Retinal pigment epithelial cell (primary cell): ENCODE measurements around the gene LGALS16.

Experiments
- DNase-seq: peaks from one replicate; pipeline ENCODE4 v3.0.0-alpha.2; 2010; ENCODE audit warnings: low read depth
- H3K4me3 ChIP-seq: 2 replicates; pipeline ENCODE4 v1.5.1; 2011; ENCODE audit warnings: mild to moderate bottlenecking, low read length, control low read depth, moderate library complexity
- TF ChIP-seq, protein P1 (sequence below): conservative IDR thresholded peaks from 2 replicates; pipeline ENCODE4 v1.5.1; 2011; ENCODE audit warnings: low read depth, low read length, control low read depth, inconsistent platforms

LGALS16 gene

DNA sequence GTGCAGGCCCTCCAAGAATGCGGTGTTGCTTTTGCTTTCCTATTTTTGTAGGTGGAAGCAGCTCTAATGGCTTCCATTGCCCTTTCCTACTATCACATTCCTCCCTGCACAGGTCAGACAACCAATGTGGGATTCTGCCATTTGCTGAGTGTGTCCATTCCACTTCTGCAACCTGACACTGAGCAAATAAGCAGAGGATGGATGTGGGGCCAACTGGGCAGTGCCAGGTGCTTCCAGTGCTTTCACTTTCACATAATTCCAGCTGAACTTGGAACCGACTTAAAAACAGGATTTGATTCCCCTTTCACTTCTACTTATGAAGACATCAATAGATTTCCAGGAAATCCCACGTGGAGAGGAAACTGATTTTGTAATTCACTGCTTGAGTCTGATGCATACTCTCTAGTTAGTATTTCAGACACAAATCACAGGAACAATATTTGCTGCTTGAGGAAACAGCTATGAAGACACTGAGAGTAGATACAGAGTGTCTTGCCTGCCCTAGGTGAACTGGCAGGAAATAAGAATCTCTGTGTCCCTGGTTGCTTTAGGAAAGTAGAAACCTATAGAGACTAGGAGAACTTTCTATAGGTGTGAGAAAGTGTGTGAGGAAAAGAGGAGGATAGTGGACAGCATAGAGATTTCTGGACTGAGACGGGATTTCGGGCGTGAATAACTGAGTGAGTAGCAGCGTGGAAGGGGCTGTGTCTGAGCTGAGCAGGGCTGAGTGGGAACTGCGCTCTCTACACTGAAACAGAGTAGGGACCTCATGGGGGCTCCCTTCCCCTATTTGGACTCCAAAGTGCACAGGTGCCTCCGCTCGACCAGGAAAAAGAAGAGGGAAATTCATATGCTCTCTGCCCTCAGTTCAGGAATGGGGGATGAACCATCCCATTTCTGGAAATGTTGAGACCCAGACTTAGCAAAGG, 22.5 kb downstream of the LGALS16 start:
- DNase-seq: no peak
- TF ChIP-seq, protein P1, sequence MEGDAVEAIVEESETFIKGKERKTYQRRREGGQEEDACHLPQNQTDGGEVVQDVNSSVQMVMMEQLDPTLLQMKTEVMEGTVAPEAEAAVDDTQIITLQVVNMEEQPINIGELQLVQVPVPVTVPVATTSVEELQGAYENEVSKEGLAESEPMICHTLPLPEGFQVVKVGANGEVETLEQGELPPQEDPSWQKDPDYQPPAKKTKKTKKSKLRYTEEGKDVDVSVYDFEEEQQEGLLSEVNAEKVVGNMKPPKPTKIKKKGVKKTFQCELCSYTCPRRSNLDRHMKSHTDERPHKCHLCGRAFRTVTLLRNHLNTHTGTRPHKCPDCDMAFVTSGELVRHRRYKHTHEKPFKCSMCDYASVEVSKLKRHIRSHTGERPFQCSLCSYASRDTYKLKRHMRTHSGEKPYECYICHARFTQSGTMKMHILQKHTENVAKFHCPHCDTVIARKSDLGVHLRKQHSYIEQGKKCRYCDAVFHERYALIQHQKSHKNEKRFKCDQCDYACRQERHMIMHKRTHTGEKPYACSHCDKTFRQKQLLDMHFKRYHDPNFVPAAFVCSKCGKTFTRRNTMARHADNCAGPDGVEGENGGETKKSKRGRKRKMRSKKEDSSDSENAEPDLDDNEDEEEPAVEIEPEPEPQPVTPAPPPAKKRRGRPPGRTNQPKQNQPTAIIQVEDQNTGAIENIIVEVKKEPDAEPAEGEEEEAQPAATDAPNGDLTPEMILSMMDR: no peak
- H3K4me3 ChIP-seq: no peak overlapping the region

DNA sequence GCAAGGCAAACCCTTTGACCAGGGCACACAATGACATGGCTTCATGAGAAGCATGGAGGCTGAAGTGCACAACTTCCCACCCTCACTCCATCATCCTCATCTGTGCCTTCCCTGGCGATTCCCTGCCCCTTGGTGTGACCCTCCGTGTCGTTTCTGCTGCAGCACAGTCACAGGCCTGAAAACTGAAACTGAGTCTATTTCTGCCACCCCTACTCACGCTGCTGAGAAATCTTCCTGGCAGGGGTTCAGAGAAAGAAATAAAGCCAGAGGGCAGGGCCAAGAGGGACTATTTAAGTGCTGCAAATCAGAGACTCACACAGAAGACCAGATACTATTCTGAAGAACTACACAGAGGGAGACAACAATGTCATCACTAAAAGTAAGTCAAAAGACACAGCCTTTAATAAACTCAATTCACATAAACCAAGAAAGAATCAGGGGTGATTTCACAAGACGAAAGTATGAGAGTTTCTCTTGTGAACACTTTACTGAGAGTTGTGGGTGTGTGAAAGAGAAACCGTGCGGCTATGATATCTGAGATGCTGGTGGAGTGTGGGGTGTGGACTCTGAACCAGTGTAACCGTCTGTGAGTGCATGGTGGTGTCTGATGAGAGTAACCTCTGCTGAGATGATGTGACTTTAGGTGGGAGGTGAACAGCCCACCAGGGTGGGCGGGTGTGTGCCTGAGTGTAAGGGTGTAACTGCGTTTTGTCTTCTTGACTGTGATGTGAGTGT, 23.5 kb downstream of the LGALS16 start:
- DNase-seq: no peak
- TF ChIP-seq, protein P1: no peak
- H3K4me3 ChIP-seq: no peak overlapping the region

DNA sequence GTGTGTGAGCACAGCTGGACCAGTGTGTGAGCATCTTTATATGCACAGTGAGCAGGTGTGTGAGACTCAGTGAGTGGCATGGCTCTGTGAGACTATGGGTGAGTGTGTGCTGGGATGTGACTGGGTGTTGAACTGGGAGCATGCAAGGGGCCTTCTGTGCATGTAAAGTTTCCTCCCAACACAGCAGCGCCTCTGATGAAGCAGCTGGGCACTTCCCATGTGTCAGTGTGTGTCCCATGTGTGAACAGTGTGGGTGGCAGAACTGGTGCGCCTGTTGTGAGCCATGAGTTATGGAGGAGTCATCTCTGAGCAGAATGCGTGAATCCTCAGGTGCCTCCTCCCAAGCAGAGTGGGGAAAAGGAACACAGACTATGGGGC, 24.1 kb downstream of the LGALS16 start:
- H3K4me3 ChIP-seq: no peak overlapping the region
- TF ChIP-seq, protein P1: no peak
- no peak for DNase-seq

DNA sequence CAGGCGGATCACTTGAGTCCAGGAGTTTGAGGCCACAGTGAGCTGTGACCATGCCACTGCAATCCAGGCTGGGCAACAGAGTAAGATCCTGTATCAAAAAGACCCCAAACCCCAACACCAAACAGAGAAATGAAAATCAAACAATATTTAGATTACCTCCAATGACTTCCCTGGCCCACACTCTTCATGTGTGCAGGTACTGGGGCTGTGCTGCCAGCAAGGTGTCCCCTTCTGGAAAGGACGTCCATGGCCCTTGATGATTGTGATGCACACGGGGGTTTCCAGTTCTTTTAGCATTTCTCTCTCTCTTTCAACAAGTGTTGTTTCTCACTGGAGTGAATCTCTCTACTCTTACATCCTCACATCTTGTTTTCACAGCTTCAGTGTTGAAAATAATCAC, 24.9 kb downstream of the LGALS16 start:
- TF ChIP-seq, protein P1: no peak
- no peak overlapping the region for H3K4me3 ChIP-seq
- DNase-seq: no peak

DNA sequence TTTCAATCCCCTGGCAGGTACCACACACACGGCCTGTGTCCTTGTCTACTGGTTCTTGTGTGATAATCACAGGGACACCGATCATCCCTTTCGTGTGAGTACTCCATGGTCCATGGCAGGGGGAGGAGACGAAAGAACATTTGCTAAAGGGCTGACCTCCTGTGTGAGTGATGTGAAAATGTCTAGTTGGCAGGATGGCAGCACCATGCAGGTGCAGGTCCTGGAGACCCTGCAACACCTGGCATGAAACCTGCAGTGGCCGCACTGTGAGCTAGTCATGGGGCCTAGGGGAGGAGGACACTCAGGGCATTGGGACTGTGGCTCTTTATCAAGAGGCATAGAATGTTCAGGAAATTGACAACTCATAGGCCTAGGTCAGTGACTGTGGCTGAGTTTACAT, 25.7 kb downstream of the LGALS16 start:
- H3K4me3 ChIP-seq: no peak overlapping the region
- DNase-seq: no peak
- TF ChIP-seq, protein P1: no peak

DNA sequence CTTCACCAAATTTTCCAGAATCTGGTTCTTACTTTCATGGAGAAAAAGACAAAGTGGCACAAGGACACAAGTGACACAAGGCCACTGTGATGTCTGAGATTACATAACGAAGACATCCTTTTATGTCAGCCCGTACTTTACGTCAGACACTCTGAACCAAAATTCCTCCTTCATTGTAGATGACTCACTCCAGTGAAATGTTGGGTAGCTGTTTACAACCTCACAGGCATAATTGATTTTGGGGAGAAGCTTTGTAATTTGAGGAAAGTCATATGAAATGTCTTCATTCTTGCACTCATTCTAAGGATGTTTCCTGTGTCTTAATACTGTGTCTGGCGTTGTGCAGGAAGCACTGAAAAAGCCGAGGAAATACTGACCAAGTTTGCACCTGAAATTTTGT, 28.6 kb downstream of the LGALS16 start:
- TF ChIP-seq, protein P1: no peak
- no peak for DNase-seq

More for the DNA sequence above, 28.6 kb downstream of the LGALS16 start:
- no peak overlapping the region for H3K4me3 ChIP-seq
